ENCODE measurements around the gene TTC28. TPM values are rescaled to one million over a fixed set of nuclear protein-coding genes. Genes with fewer than 3 reads are reported as not detected.

The TTC28 gene
- total RNA-seq, 1 experiment from 2014 or later = 0.12 TPM

- TF ChIP-seq ZBTB33 (IDR thresholded peaks at IDR 0.05; ENCODE audit: extremely low read depth, insufficient replicate concordance, low read length) (no peak), ELF1 (IDR thresholded peaks at IDR 0.05; ENCODE audit: borderline replicate concordance, low read depth) (no peak), ATF3 (IDR thresholded peaks at IDR 0.05) (no peak)
These were observed 171.7 kb downstream of the TTC28 start (continued) for GRCh38 chr22:28507896-28508295.

GRCh38 chr22:28506150-28506535, 173.5 kb downstream of the TTC28 start:
- CTCF ChIA-PET = no interaction called here
- ATAC-seq (no peak), DNase-seq (ENCODE audit: low read depth, low spot score) (no peak)
- Histone ChIP-seq H3K36me3 (ENCODE audit: control insufficient read depth in 1 of 2, insufficient read depth in 2 of 2, low read length in 2 of 2) (no peaks in the 10 kb centered on the region), H3K9me3 (ENCODE audit: control insufficient read depth in 1 of 2, insufficient read depth in 1 of 2, low read depth in 1 of 2, low read length in 2 of 2) (no peaks in the 10 kb centered on the region), H3K9me2 (ENCODE audit: insufficient read depth) (no peaks in the 10 kb centered on the region), H3K9ac (ENCODE audit: low read length) (no peak overlapping the region), H3K4me2 (ENCODE audit: low read length) (no peak overlapping the region), H3K27ac (ENCODE audit: low read depth, low read length) (no peak overlapping the region), H3K4me1 (ENCODE audit: control insufficient read depth in 1 of 2, insufficient read depth in 2 of 2, low read length in 2 of 2) (no peaks in the 10 kb centered on the region), H3K4me3 (replicated peaks in 1 of 2; ENCODE audit: low read depth in 1 of 2, low read length in 2 of 2) (no peak overlapping the region), H3K27me3 (ENCODE audit: insufficient read depth, low read length) (peaks cover 45% of the 10 kb centered on the region), H3K79me2 (ENCODE audit: insufficient read depth, low read length) (no peaks in the 10 kb centered on the region), H2AFZ (ENCODE audit: low read depth, low read length, poor library complexity, severe bottlenecking) (no peak overlapping the region), H4K20me1 (ENCODE audit: insufficient read depth) (no peaks in the 10 kb centered on the region)
- intact Hi-C loops (cut with micrococcal nuclease) = no loop called here
- RAD21 ChIA-PET (ENCODE audit: low non-redundant PET in 1 of 2, low total read pairs in 2 of 2, uncharacterized antibody in 2 of 2, unreplicated experiment in 2 of 2) = no interaction called here
- POLR2A ChIA-PET = no interaction called here
- TF ChIP-seq SIN3A (IDR thresholded peaks at IDR 0.05; ENCODE audit: low read depth) = no peak
- TF ChIP-seq CBX3 (IDR thresholded peaks at IDR 0.05; ENCODE audit: low read depth) = no peak
- no peak for TF ChIP-seq ELF1 (IDR thresholded peaks at IDR 0.05; ENCODE audit: borderline replicate concordance, low read depth)
- BruUV-seq (replicated peaks) = no TSS peak
